HL-60 (cell line): Measurements from ENCODE around the gene SEC24A.
"Not testable (repeated sequence)": the region's sequence is repeated elsewhere in the genome, so short reads cannot be mapped to it uniquely, and the experiment has no call there.

ENCODE experiments used
- DNase-seq, 2 experiments: peaks; one replicate each; pipeline ENCODE4 v3.0.0-alpha.2; 2010 to 2020; ENCODE audit warnings: low read depth in 1 of 2, low spot score in 1 of 2
- H3K27ac ChIP-seq: fragments of 250-450 bp; sonication (Bioruptor Pico); replicated peaks from 2 replicates; pipeline ENCODE4 v1.5.1; 2020; ENCODE audit warnings: mild to moderate bottlenecking, moderate library complexity
- H3K27me3 ChIP-seq: fragments of 250-450 bp; sonication (Bioruptor Pico); 2 replicates; pipeline ENCODE4 v1.5.1; 2021; ENCODE audit warnings: mild to moderate bottlenecking, moderate library complexity; ENCODE audit not compliant: insufficient read depth, poor library complexity, severe bottlenecking
- H3K4me3 ChIP-seq: replicated peaks from 2 replicates; pipeline ENCODE4 v1.5.1; 2011; ENCODE audit warnings: mild to moderate bottlenecking, control low read depth, low read length; ENCODE audit not compliant: insufficient read depth
- CTCF ChIP-seq: IDR thresholded peaks from one replicate; pipeline ENCODE4 v1.5.1; 2011; ENCODE audit warnings: low read length, control low read depth, inconsistent platforms; ENCODE audit not compliant: insufficient read depth
- GABPA ChIP-seq: IDR thresholded peaks from 2 replicates; pipeline ENCODE4 v1.6.1; 2012; ENCODE audit warnings: low read depth
- POLR2AphosphoS5 ChIP-seq: IDR thresholded peaks from 2 replicates; pipeline ENCODE4 v1.6.1; 2012; ENCODE audit warnings: low read depth
- REST ChIP-seq: IDR thresholded peaks from 2 replicates; pipeline ENCODE4 v1.6.1; 2012; ENCODE audit warnings: low read depth; ENCODE audit not compliant: insufficient replicate concordance
- SPI1 ChIP-seq: IDR thresholded peaks from 2 replicates; pipeline ENCODE4 v1.6.1; 2012; ENCODE audit warnings: low read depth, mild to moderate bottlenecking, borderline replicate concordance

The SEC24A gene

GRCh38 chr5:134664448-134664847 is 15.9 kb downstream of the SEC24A start:
- Histone ChIP-seq H3K4me3 (no peak overlapping the region), H3K27me3 (no peaks in the 10 kb centered on the region), H3K27ac (no peak overlapping the region)
- no peak for DNase-seq
- no peak for TF ChIP-seq CTCF
- no peak for TF ChIP-seq SPI1
- TF ChIP-seq REST = no peak
- no peak for TF ChIP-seq POLR2AphosphoS5
- TF ChIP-seq GABPA = no peak

GRCh38 chr5:134673546-134673945 is 25.0 kb downstream of the SEC24A start:
- not testable (repeated sequence) for H3K27ac ChIP-seq, H3K4me3 ChIP-seq, DNase-seq, H3K27me3 ChIP-seq

- not testable (repeated sequence) for H3K27me3 ChIP-seq, DNase-seq, H3K4me3 ChIP-seq, H3K27ac ChIP-seq
These were observed 28.8 kb downstream of the SEC24A start for GRCh38 chr5:134677357-134677756.

- DNase-seq, H3K4me3 ChIP-seq, H3K27ac ChIP-seq, H3K27me3 ChIP-seq: not testable (repeated sequence)
These were observed 41.6 kb downstream of the SEC24A start for GRCh38 chr5:134690144-134690543.

GRCh38 chr5:134692722-134693121 is 44.1 kb downstream of the SEC24A start:
- TF ChIP-seq SPI1 (no peak), POLR2AphosphoS5 (no peak), REST (no peak), GABPA (no peak), CTCF (no peak)
- DNase-seq = no peak
- Histone ChIP-seq H3K4me3 (no peak overlapping the region), H3K27me3 (no peaks in the 10 kb centered on the region), H3K27ac (no peak overlapping the region)

- no peak for DNase-seq
- H3K27me3 ChIP-seq = no peaks in the 10 kb centered on the region
- H3K27ac ChIP-seq = no peak overlapping the region
- H3K4me3 ChIP-seq = no peak overlapping the region
- no peak for TF ChIP-seq GABPA
- TF ChIP-seq REST = no peak
- TF ChIP-seq SPI1 = no peak
- TF ChIP-seq CTCF = no peak
- no peak for TF ChIP-seq POLR2AphosphoS5
These were observed 59.7 kb downstream of the SEC24A start for GRCh38 chr5:134708301-134708700.
